ENCODE measurements around the gene NF1.

DNA sequence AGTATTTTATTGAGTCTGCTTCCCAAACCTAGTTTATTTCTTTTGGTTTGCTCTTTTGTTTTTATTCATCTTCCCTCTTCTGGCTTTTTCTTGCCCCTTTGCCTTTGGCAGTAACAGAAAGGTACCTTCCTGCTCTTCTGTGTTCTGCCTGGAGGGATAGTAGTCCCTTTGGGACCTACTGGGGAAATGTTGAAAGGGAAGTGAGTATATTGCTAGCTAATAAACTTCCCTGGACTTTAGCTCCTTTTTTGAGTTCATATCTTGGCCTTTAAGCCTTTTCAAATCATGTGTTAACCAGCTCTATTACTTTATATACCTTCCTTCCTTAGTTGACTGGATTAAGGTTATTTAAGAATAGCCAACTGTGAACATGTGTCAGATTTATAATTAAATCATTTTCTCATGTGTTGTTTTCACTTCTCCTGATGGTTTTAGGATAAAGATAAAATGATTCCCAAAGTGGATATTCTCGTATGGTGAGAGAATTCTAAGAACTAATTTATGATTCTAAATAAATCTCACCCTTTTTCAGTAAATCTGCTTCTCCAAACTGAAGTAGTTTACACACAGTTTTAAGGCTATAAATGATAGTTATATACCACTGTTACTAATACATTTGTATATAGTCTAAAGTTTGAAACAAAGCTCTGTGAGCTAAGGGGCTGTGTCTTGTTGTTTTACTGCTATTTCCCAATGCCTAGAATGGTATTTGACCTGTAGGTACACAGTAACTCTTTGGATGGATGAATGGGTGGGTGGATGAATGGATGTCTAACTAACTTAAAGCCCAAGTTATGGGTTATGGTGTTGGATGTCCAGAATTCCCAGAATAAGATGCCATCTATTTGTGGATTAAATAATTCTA lies 156.6 kb downstream of the NF1 start:
- TF ChIP-seq CTCF (IDR thresholded peaks at IDR 0.05) (no peak), POLR2AphosphoS5 (IDR thresholded peaks at IDR 0.05; ENCODE audit: insufficient read depth in 1 of 2, low read depth in 1 of 2) (no peak), POLR2A (IDR thresholded peaks at IDR 0.05) (no peak)
